Measurements from ENCODE around the gene CYBA.

Gene CYBA

DNA sequence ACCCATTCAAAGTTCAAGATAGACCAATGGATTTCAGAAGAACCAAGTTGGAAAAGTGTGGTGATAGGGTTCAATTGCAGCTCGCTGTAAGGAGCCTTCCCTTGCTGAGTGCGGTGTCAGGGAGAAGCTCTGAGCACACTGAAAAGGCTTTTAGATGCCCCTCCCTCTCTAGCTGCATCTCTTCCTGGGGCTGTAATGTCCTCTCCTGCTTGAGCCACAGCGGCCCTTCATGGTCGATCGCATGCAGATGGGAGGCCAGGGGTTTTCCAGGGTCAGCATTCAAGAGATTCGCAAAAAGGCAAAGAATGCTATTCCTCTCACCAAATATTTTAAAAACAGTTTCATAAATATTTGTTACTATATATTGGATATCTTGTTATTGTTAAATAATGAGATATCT is 56.9 kb downstream of the CYBA start:
- DNase-seq (ENCODE audit: low read depth in 1 of 2, low spot score in 1 of 2) = no peak

DNA sequence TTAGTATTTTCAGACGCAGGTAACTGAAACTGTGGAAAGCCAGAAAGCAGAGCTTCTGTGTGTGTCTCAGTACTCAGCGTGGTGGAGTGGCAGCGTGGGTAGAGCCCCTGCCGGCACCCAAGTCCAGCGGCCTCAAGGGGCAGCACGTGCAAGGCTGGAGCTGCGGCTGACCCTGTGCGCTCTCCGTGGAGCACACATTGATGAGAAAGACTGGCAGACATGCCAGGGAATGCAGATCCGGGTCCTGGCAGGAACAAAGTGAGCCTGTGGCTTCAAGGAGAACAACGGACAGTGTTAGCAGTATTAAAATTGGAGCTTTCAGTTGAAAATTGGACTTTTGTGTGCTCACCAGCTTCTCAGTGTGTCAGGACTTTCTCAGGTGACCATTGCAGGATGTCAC is 57.4 kb downstream of the CYBA start:
- DNase-seq (ENCODE audit: low read depth in 1 of 2, low spot score in 1 of 2) = no peak

Data from stimulated activated CD4-positive, alpha-beta T cell treated with anti-CD3 and anti-CD28 coated beads, Interleukin-15, amount 100 ng/mL, for 1 hour (primary cell).